Stimulated activated CD4-positive, alpha-beta T cell treated with anti-CD3 and anti-CD28 coated beads, Interleukin-15, amount 100 ng/mL, for 24 hours (primary cell): ENCODE measurements around the gene ETS2.
A peak's percentile ranks its signal among the peaks of the same experiment; 100 is the strongest.

ENCODE experiments used
- DNase-seq: peaks from one replicate; pipeline ENCODE4 v3.0.0-alpha.2; 2020

The ETS2 gene

GRCh38 chr21:38805328-38806152, at the start of gene ETS2:
ETS2 (plus strand) TSS chr21:38805929; CDS start chr21:38810035, 4,106 bp downstream.
- peak; percentile 86 for DNase-seq

- DNase-seq = no peak
Observed at GRCh38 chr21:38756746-38757145, 49.0 kb upstream of the ETS2 start.

GRCh38 chr21:38758501-38759214, 47.1 kb upstream of the ETS2 start:
- DNase-seq = no peak

GRCh38 chr21:38759413-38759812, 46.3 kb upstream of the ETS2 start:
- DNase-seq = no peak

GRCh38 chr21:38760017-38760761, 45.5 kb upstream of the ETS2 start:
- no peak for DNase-seq

- no peak for DNase-seq
Observed at GRCh38 chr21:38760762-38761155, 45.0 kb upstream of the ETS2 start.

GRCh38 chr21:38761531-38761930, 44.2 kb upstream of the ETS2 start:
- no peak for DNase-seq

GRCh38 chr21:38765056-38765455, 40.7 kb upstream of the ETS2 start:
- DNase-seq = no peak

GRCh38 chr21:38766987-38767722, 38.6 kb upstream of the ETS2 start:
- DNase-seq = peak; percentile 69

- peak; percentile 79 for DNase-seq
Observed at GRCh38 chr21:38768471-38769063, 37.2 kb upstream of the ETS2 start.

- DNase-seq = peak; percentile 19
Observed at GRCh38 chr21:38769191-38769780, 36.4 kb upstream of the ETS2 start.

GRCh38 chr21:38770660-38771059, 35.1 kb upstream of the ETS2 start:
- DNase-seq = no peak

- DNase-seq = no peak
Observed at GRCh38 chr21:38771536-38771935, 34.2 kb upstream of the ETS2 start.

GRCh38 chr21:38772646-38773045, 33.1 kb upstream of the ETS2 start:
- no peak for DNase-seq

GRCh38 chr21:38773099-38774061, 32.3 kb upstream of the ETS2 start:
- DNase-seq = peak; percentile 49

GRCh38 chr21:38774152-38774551, 31.6 kb upstream of the ETS2 start:
- DNase-seq = no peak

GRCh38 chr21:38774586-38775285, 31.0 kb upstream of the ETS2 start:
- DNase-seq = no peak

- no peak for DNase-seq
Observed at GRCh38 chr21:38775733-38776132, 30.0 kb upstream of the ETS2 start.

- no peak for DNase-seq
Observed at GRCh38 chr21:38777015-38777414, 28.7 kb upstream of the ETS2 start.

- peak; percentile 21 for DNase-seq
Observed at GRCh38 chr21:38777531-38777930, 28.2 kb upstream of the ETS2 start.
